HG03575 (cell line): Measurements from ENCODE around the gene PCBP3.
"Not testable (repeated sequence)": the region's sequence is repeated elsewhere in the genome, so short reads cannot be mapped to it uniquely, and the experiment has no call there.

Experiments used
- ATAC-seq: cut with Tn5 transposase; IDR thresholded peaks from one replicate; pipeline ENCODE4 v1.9.1; 2021; ENCODE audit not compliant: unreplicated experiment, insufficient number of reproducible peaks, low FRiP score; ENCODE audit errors: extremely low read depth

Gene PCBP3

DNA sequence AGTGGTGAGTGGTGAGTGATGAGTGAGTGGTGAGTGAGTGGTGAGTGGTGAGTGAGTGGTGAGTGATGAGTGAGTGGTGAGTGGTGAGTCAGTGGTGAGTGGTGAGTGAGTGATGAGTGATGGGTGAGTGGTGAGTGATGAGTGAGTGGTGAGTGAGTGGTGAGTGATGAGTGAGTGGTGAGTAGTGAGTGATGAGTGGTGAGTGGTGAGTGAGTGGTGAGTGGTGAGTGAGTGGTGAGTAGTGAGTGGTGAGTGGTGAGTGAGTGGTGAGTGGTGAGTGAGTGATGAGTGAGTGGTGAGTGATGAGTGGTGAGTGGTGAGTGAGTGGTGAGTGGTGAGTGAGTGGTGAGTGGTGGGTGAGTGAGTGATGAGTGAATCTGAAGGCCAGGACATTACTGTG is 172.3 kb downstream of the PCBP3 start:
- not testable (repeated sequence) for ATAC-seq

DNA sequence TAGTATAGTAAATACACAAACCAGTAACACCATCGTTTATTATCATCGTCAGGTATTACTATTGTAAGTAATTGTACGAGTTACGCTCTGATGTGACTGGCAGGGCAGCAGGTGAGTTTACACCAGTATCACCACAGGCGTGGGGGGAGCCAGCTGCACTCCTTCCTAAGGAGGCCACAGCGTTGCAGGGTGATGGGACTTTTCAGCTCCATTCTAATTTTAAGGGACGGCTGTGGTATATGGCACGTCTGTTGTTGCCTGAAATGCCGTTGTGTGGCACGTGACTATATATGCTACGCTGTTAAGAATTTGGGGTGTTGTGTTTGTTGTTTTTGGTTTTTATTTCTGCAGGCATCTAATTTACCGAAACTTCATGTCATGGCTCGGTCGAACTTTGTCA is 173.3 kb downstream of the PCBP3 start:
- ATAC-seq: no peak

DNA sequence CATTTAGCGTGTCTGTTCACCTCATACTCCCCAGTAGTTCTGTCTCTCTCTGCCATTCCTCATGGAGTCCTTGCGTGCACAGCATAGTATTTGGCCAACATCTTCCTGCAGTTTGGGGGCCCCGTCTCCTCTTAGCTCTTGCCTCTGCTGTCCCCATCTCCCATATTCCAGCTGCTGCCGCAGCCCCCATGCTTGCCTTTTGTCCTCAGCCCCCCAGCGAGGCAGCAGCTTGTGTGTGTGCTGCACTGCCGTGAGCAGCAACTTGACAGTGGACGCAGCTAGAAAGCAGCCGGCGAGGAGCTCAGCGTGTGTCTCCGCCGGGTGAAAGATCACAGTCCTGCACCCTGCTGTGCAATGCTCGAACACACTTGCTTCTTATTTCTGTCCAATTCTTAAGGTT is 173.8 kb downstream of the PCBP3 start:
- ATAC-seq: no peak

DNA sequence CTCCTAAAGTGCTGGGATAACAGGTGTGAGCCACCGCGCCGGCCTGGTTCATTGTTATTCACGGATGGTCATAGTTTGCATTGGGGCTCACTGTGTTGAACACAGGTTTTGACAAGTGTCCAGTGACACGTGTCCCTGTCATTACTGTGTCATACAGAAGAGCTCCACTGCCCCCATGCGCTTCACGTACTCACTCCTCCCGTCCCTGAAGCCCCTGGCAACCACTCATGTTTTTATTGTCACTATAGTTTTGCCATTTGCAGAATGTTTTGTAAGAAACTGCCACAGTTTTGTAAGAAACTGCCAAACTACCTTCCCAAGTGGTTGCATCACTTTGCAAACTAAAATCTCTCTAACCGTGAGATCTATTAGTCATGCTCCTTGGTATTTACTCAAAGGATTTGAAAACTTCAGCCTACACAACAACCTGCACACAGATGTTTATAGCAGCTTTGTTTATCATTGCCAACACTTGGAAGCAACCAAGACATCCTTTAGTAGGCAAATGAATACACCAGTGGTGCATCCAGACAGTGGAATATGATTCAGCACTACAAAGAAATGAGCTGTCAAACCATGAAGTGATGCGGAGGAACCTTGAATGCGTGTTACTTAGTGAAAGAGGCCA is 174.9 kb downstream of the PCBP3 start:
- no peak for ATAC-seq

DNA sequence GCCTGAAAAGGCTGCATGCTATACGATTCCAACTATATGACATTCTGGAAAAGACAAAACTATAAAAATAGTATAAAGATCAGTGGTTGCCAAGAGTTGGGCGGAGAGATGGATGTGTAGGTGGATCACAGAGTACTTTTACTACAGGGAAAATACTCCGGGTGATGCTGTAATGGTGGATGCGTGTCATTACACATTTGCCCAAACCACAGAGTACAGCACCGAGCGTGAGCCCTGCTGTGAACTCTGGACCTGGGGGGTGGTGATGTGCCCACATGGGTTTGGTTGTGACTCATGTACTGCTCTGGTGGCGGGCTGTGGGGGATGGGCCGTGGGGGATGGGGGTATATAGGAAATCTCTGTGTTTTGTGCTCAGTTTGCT is 175.4 kb downstream of the PCBP3 start:
- no peak for ATAC-seq

DNA sequence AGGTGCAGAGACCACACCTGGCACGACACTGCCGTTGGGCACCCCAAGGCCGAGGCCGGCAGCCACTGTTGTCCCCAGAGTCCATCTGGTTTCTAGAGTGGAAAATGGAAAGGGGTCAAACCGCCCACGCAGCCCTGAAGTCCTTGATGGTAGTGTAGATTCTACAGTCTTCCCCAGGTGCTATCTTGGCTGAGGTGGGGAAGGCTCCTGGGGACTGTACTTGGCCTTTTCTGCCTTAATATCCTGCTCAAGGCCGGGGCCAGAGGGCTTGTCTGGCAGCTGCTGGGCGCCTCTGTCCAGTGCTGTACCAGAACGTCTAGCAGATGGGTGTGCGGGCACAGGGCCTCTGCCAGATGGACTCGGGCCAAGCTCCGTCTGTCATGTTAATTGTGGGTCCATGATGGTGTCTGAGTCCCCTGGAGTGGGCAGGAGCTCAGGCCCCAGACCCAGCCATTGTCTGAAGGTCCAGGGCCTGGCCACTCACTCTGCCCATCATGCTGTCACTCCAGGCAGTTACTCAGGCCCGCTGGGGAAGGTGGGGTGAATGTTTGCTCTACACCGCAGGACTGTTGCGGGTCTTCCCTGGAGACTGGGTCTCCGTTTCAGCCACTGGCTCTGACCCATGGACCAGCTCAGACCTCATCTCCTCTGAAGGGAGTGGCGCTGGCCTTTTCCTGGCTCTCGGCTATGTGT is 176.1 kb downstream of the PCBP3 start:
- no peak for ATAC-seq

DNA sequence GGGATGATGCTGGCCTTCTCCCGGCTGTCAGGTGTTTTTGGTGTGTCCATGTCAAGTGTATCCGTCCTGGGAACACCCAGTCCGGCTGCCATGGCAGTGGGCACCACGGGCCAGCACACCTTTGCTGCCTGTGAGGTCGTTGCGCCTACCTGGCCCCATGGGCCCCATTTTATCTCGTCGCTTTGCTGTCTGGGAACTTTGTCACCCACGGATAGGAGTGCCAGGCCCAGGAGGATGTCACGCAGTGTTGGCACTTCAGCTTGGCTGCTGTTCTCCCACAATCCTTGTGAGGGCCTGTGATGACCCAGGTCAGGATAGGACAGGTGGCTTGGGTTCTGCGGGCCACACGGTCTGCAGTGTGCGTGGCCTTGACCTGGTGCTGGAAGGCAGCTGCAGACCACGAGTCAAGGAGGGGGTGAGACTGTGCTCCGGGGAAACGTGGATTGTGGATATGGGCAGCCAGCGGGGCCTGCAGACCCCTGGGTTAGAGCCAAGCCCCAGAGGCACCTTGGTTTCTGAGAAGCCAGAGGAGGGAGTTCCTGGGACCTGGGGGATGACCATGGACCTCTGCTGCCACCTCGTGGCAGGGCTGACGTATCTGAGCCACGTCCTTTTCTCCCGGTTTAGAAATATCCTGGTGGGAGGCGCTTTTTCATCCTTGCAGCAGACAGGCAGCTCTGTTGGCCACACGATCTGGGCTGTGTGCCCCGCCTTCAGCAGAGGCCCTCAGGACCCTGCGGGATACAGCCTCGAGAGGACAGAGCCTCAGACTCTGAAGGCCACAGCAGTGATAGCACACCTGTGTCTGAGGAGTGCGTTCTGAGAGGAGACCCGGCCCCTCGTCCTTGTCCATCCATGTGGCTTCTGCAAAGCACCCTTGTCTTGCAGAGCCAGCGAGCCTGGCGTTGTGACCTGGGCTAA is 176.9 kb downstream of the PCBP3 start:
- no peak for ATAC-seq

DNA sequence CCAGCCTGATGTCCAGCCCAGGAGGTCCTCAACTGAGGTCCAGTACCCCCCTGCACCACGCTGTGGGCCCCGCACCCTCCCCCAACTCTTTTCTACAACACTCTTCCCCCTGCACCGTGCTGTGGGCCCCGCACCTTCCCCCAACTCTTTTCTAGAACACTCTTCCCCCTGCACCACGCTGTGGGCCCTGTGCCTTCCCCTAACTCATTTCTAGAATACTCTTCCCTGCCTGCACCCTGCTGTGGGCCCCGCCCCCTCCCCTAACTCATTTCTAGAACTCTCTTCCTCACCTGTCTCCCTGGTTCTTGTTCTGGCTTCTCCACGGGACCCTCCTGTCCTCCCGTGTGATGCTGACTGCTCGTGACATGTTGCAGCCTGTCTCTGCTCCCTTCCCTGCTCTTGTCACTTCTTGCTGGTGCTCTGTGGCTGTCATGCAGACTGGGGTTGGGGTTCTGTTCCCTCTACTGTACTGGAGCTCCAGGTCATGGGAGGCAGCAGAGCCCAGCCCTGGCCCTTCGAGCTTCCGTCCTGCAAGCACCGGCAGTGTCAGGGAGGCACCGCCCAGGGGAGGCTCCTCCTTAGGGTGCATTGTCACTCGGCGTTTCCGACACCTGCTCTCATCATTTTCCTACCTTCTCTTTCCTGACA is 177.9 kb downstream of the PCBP3 start:
- ATAC-seq: no peak

DNA sequence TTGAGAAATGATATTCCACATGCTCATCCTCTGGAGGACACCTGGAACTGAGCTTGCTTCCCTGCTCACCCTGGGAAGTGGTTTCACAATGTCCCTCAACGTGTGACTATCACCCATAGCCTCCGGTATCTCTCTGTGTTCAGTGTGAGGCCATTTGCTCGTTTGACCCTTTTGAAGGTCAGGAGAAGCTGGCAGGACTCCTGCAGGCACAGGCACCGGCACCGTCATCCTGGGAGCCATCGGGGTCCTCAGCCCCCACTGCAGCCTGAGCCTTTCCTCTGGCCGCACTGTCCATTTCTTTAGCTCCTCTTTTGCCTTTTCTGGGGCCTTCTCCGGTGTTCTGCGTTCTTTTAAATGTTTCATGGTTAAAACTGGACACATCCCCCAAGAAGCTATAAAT is 178.5 kb downstream of the PCBP3 start:
- no peak for ATAC-seq

DNA sequence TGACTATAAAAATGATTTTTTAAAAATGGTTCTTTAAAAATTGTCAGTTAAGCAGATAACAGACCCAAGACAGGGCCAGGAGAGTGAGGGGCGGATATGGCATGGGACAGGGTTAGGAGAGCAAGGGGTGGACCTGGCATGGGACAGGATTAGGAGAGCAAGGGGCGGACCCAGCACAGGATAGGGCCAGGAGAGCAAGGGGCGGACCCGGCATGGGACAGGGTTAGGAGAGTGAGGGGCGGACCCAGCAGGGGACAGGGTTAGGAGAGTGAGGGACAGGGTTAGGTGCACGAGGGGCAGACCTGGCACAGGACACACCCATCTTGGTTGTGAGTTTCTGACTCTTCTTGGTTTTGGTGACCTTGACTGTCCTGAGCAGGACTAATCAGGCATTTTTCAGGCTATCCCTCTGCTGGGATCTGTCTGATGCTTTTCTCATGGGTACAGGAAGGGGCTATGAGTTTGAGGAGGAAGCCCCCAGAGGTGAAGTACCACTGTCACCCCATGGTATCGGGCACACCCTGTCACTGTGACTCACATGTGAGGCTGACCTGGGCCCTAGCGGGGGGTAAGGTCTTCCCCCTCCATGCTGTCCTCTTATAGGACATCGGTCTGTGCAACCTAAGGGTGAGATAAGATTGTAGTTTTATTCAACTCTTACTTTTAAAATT is 179.0 kb downstream of the PCBP3 start:
- ATAC-seq: no peak

DNA sequence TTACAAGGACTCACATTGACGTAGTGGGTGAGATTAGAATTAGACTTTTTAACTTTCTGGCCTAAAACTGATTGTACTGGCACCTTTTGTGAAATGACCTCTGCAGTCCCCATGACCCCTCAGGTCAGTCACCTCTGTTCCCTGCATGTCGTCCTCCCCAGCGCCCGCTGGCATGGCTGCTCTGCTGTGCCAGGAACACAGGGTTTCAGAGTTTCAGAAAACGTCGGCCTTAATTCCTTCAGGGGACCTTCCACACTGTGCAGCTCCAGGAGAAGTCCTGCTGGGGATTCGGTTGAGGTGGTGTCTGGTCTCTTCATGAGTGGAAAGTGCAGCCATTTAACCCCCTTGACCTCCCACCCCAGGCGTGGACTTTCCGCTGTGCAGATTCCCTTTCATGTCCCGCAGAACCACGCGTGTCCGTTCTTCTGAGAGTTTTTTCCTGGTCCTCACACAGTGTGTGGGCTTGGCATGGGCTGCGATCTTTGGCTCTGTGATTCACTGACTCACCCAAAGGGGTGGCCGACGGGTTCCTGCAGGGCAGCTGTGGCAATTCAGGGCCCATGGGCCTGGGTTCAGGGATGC is 179.7 kb downstream of the PCBP3 start:
- ATAC-seq: no peak

DNA sequence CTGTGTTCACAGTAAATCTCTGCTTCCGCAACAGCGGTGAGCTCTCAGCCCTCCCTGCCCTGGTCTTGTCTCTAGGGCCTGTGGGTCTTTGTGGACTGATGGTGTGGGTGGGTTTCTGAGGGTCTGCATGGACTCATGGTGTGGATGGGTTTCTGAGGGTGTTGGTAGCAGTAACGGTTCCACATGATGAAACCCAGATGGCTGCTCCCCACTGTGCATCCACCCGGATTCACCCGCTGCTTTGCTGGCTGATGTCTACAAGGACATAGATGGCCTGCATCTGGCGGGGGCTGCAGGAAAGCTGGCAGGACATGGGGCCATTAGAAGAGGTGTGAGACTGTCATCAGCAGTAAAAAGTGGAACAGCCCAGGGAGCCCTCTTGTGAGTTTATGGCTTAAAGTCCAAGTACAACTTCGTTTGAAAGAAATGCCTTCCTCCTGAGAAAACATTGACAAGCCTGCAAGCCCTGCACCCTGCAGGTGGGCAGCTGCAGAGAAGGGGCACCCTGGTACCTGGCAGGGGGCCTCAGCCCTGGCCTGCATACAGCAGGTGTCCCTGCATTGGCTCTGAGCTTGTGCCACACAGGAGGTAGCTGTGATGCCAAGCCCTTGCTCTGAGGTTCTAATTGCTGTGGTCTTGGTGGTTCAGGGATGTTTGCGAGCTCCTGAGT is 181.2 kb downstream of the PCBP3 start:
- no peak for ATAC-seq

DNA sequence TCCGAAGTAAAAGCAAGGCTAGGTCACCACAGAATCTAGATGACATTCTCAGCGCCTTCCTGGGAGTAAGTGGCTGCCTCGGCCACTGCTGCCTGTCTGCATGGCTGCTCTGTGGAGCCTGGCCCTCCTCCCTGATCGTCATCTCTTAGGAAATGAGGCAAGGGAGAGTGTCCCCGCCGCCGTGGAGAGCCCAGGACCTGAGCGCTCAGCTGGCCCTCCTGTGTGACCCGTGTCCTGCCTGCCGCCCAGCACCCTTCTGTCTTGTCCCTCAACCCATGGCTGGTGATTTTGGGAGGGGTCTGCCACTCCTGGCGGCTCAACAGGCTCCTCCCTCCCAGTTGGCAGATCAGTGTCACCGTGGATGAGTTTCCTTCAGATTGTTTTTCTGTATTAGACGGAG is 181.7 kb downstream of the PCBP3 start:
- ATAC-seq: no peak

DNA sequence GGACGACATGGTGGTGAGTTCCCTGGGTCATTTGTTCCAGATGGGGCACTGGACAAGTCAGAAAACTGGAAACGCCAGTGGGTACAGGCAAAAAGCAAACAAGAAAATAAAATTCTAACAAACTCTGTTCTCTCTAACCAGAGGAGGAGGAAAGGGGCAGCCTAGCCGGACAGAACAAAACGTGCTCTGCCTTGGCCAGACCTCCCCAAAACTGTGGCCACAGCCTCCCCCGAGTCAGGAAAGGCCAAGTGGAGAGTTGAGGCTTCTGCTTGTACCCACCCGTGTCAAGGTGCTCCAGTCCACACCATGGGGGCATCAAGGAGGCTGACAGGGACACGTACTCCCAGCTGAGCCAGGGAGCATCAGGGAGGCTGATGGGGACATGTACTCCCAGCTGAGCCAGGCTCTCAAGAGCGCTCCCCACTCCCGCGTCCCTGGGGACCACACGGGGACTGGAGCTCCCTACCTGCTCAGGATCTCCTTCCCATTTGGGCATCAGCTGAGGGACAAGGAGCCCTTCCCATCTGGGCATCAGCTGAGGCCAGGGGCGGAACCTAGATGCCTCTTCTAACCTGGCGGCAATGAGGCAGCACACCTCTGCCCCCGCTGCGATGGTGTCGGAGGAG is 183.3 kb downstream of the PCBP3 start:
- ATAC-seq: no peak

DNA sequence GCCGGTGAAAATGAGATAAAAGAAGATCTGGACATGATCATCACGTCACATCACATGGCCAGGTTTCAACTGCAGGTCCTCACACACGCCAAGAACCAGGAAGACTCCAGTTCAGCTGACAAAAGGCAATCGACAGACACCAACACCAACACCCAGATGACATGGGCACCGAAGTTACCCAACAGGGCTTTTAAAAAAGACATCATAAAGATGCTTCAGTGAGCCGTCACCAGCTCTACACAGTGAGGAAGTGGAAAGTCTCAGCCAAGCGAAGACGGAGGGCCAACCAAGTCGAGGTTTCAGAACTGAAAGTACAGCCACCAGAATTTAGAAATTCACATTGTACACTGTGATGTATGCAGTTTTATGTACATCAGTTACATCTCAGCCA is 183.8 kb downstream of the PCBP3 start:
- no peak for ATAC-seq

DNA sequence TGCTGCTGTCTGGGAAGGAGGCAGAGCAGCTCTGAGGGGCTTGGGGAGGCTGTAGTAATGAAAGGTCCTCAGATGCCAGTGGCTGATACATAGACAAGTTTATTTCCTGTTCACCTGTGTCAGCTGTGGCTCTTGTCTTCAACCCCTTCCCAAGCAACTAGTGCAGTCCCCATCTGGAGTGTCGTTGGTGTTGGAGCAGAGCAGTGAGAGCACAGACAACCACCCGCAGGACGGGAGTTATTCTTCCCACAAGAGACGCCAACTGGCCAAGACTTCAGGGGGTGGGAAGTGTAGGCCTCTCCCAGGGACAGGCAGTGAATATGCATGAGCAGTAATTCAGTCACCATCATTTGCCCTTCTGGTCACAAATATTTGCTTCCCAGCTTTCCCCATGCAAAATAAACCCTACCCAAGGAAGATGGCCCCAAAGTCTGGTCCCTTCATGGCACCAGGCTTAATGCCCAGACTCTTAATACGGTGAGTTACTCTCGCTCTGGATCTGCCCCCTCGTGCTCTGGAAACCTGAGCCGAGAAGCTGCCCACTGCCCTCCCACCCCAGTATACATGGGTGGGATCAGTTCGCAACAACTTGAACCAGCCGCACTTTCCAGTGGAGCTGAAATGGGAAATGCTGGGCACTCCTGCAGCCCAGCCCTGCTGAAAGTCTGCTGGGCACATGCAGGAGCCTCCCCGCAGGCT is 184.5 kb downstream of the PCBP3 start:
- ATAC-seq: no peak
